Uterus (tissue), 4 donors: ENCODE data around the gene KIFAP3. TPM values are rescaled to one million over a fixed set of nuclear protein-coding genes. Genes with fewer than 3 reads are reported as not detected.
"Not testable (repeated sequence)": the region's sequence is repeated elsewhere in the genome, so short reads cannot be mapped to it uniquely, and the experiment has no call there.

Experiments
- DNase-seq, 2 donors: peaks; one replicate each; pipeline ENCODE4 v3.0.0-alpha.2; 2019 to 2020
- H3K27ac ChIP-seq, 2 donors: fragments of 200-600 bp; sonication (generic); 1 replicate in 1 of 2; 2 replicates in 1 of 2; pipeline ENCODE4 v1.5.1; 2016 to 2018
- H3K27me3 ChIP-seq, 2 donors: fragments of 200-600 bp; sonication (generic); one replicate each; pipeline ENCODE4 v1.5.1; 2018 to 2019; ENCODE audit warnings: control low read depth in 1 of 2
- H3K36me3 ChIP-seq, 2 donors: fragments of 200-600 bp; sonication (generic); one replicate each; pipeline ENCODE4 v1.5.1; 2019; ENCODE audit warnings: control low read depth in 1 of 2
- H3K4me1 ChIP-seq, 2 donors: fragments of 200-600 bp; sonication (generic); one replicate each; pipeline ENCODE4 v1.5.1; 2018 to 2019; ENCODE audit warnings: control low read depth in 1 of 2
- H3K4me3 ChIP-seq, 2 donors: fragments of 200-600 bp; sonication (generic); 1 replicate in 1 of 2; 2 replicates in 1 of 2; pipeline ENCODE4 v1.5.1; 2018 to 2019; ENCODE audit warnings: mild to moderate bottlenecking in 1 of 2
- H3K9me3 ChIP-seq, 2 donors: fragments of 200-600 bp; sonication (generic); one replicate each; pipeline ENCODE4 v1.5.1; 2019; ENCODE audit warnings: control low read depth in 1 of 2
- CTCF ChIP-seq, 4 experiments: fragments of 200-600 bp in 2 of 4; fragments of 450-650 bp in 2 of 4; sonication (generic) in 2 of 4; IDR thresholded peaks; one replicate each; pipeline ENCODE4 v1.5.1; 2016 to 2019; ENCODE audit warnings: antibody characterized with exemption in 4 of 4, mild to moderate bottlenecking in 2 of 4, moderate library complexity in 1 of 4
- POLR2A ChIP-seq, 2 donors: fragments of 450-650 bp; IDR thresholded peaks; one replicate each; pipeline ENCODE4 v1.6.1; 2016; ENCODE audit warnings: antibody characterized with exemption in 2 of 2, mild to moderate bottlenecking in 1 of 2, moderate library complexity in 1 of 2
- intact Hi-C: fragments of 100-400 bp; cut with DNase I; formaldehyde crosslinking; loops from one replicate; pipeline ENCODE4 v1.15.1; 2023; ENCODE audit warnings: low total_unique reads
- total RNA-seq, 4 donors: library from RNA; depleted of rRNA in 3 of 4; stranded (reverse); fragments of >200 nt in 3 of 4; gene quantifications; one replicate each; pipeline versions ENCODE4 v1.1.0 to v1.2.4, GENCODE V29; 2014 to 2023
- donor health status: DM: yes; HTN: yes; CAD: no.

KIFAP3 gene
- total RNA-seq, 4 donors from 2014 or later: 6.1 to 79.0 (median 58.7) TPM

- intact Hi-C loops: no loop called here
- no peak for DNase-seq
- TF ChIP-seq POLR2A (IDR thresholded peaks at IDR 0.05) (no peak), CTCF (IDR thresholded peaks at IDR 0.05) (no peak)
- Histone ChIP-seq H3K27me3 (no peaks in the 10 kb centered on the region), H3K27ac (no peak overlapping the region), H3K4me1 (no peaks in the 10 kb centered on the region), H3K36me3 (no peaks in the 10 kb centered on the region), H3K4me3 (no peak overlapping the region), H3K9me3 (no peaks in the 10 kb centered on the region)
These were observed 22.4 kb upstream of the KIFAP3 start for GRCh38 chr1:170096806-170097340.

GRCh38 chr1:170095976-170096748 lies 21.7 kb upstream of the KIFAP3 start:
- Histone ChIP-seq H3K36me3 (no peaks in the 10 kb centered on the region), H3K4me1 (no peaks in the 10 kb centered on the region), H3K9me3 (no peaks in the 10 kb centered on the region), H3K27ac (no peak overlapping the region), H3K27me3 (no peaks in the 10 kb centered on the region), H3K4me3 (no peak overlapping the region)
- TF ChIP-seq POLR2A (IDR thresholded peaks at IDR 0.05): no peak
- TF ChIP-seq CTCF (IDR thresholded peaks at IDR 0.05): no peak
- intact Hi-C loops: no loop called here
- DNase-seq: no peak

GRCh38 chr1:170094697-170095616 lies 20.5 kb upstream of the KIFAP3 start:
- intact Hi-C loops, H3K4me1 ChIP-seq, H3K27ac ChIP-seq, DNase-seq, H3K9me3 ChIP-seq, H3K27me3 ChIP-seq, H3K4me3 ChIP-seq, H3K36me3 ChIP-seq: not testable (repeated sequence)

- H3K9me3 ChIP-seq: no peaks in the 10 kb centered on the region
- intact Hi-C loops: no loop called here
- H3K36me3 ChIP-seq: no peaks in the 10 kb centered on the region
- TF ChIP-seq CTCF (IDR thresholded peaks at IDR 0.05) (no peak), POLR2A (IDR thresholded peaks at IDR 0.05) (no peak)
- H3K4me3 ChIP-seq: no peak overlapping the region
- H3K4me1 ChIP-seq: no peaks in the 10 kb centered on the region
- no peaks in the 10 kb centered on the region for H3K27me3 ChIP-seq
- DNase-seq: no peak
- H3K27ac ChIP-seq: no peak overlapping the region
These were observed 12.0 kb upstream of the KIFAP3 start for GRCh38 chr1:170086399-170087032.

- TF ChIP-seq POLR2A (IDR thresholded peaks at IDR 0.05) (no peak), CTCF (IDR thresholded peaks at IDR 0.05) (no peak)
- no peaks in the 10 kb centered on the region for H3K36me3 ChIP-seq
- H3K9me3 ChIP-seq: no peaks in the 10 kb centered on the region
- H3K27ac ChIP-seq: no peak overlapping the region
- H3K4me3 ChIP-seq: no peak overlapping the region
- intact Hi-C loops: no loop called here
- no peaks in the 10 kb centered on the region for H3K4me1 ChIP-seq
- DNase-seq: no peak
- H3K27me3 ChIP-seq: no peaks in the 10 kb centered on the region
These were observed 10.6 kb upstream of the KIFAP3 start for GRCh38 chr1:170085091-170085490.
